Right lung (tissue), 5 donors: ENCODE measurements around the gene PFKL. TPM values are rescaled to one million over a fixed set of nuclear protein-coding genes. Genes with fewer than 3 reads are reported as not detected.
"Not testable (repeated sequence)": the region's sequence is repeated elsewhere in the genome, so short reads cannot be mapped to it uniquely, and the experiment has no call there.

Source experiments
- DNase-seq, 2 donors: peaks; one replicate each; pipeline ENCODE4 v3.0.0-alpha.2; 2013
- polyA plus RNA-seq, 5 donors: library from polyadenylated mRNA; unstranded; fragments of 120-200 nt; gene quantifications; one replicate each; pipeline versions ENCODE4 v1.2.1 to v1.2.3, GENCODE V29; 2013; ENCODE audit warnings: inconsistent platforms in 1 of 5, low replicate concordance in 1 of 5; ENCODE audit not compliant: insufficient read length in 5 of 5, insufficient read depth in 1 of 5

PFKL gene
- polyA plus RNA-seq, 5 donors = 65.3 to 121 (median 90.0) TPM

DNA sequence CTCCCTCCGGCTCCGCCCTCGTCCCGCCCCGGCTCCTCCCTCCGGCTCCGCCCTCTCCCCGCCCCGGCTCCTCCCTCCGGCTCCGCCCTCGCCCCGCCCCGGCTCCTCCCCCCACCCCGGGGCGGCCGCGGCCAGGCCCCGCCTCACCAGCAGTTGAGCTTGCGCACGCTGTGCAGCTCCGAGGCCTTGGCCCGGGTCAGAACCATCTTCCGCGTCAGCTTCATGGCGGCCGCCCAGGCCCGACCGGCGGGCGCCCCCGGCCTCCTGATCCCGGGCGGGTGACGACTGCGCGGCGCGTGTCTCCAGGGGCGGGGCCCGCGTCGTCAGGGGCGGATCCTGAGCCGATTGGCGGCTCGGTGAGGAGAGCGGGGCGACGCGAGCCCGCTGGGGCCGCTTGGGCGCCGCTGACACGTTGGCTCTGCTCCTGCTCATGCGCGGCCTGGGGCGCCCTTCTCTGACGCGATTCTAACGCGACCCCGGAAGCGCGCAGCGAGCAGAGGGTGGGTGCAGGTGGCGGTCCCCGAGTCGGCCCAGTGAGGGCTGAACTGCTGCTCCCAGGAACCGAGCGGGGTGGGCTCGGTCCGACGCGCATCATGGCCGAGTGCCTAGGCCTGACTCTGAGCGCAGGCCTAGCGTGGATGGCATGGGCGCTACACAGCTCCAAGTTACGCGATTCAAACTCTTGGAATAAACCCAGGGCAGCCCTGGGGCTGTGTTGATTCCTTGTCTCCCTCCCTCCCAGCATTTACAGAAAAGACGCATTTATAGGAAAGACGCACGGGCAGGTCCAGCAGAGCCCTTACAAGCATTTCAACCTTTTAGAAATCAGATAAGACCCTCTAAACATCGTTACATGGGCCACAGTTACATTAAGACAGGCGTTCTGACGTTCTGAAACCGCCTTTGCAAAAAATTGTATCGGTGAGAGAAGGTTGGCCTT is 39.4 kb downstream of the PFKL start, which contains the start of gene CFAP410:
CFAP410 (minus strand) TSS at position 420 of the 940 bp plus-strand sequence; CDS start at position 224, 196 bp downstream.
- DNase-seq = peak; percentile 95 to 96

DNA sequence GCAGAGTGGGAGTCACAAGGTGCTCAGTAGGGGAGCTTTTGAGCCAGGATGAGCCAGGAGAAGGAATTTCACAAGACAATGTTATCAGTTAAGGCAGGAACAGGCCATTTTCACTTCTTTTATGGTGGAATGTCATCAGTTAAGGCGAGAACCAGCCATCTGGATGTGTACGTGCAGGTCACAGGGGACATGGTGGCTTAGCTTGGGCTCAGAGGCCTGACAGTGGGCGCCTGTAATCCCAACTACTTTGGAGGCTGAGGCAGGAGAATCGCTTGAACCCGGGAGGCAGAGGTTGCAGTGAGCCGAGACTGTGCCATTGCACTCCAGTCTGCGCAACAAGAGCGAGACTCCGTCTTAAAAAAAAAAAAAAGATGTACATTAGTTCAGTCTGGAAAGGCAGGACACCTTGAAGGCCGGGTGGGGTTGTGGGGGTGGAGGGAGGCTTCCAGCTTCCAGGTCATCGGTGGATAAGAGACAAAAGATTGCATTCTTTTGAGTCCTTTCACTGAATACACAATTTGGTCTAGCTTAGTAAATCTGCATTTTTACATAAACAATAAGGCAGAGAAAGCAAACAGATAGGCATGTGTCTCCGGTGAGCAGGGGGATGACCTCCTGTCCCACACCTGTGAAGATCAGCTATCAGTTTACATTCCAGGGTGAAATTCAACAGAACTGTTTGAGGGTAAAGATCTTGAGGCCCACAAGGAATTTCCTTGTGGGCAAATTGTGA is 42.0 kb downstream of the PFKL start:
- DNase-seq = not testable (repeated sequence)

DNA sequence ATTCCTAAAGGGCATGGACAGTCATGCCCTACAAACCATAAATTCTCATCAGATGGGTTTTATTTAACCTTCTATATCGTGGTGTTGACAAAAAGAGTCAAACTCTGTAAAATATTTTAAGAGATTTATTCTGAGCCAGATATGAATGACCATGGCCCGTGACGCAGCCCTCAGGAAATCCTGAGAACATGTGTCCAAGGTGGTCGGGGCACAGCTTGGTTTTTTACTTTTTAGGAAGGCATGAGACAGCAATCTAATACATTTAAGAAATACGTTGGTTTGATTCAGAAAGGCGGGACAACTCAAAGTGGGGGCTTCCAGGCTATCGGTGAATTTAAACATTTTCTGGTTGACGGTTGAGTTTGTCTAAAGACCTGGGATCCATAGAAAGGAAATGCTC is 43.1 kb downstream of the PFKL start:
- DNase-seq = not testable (repeated sequence)

DNA sequence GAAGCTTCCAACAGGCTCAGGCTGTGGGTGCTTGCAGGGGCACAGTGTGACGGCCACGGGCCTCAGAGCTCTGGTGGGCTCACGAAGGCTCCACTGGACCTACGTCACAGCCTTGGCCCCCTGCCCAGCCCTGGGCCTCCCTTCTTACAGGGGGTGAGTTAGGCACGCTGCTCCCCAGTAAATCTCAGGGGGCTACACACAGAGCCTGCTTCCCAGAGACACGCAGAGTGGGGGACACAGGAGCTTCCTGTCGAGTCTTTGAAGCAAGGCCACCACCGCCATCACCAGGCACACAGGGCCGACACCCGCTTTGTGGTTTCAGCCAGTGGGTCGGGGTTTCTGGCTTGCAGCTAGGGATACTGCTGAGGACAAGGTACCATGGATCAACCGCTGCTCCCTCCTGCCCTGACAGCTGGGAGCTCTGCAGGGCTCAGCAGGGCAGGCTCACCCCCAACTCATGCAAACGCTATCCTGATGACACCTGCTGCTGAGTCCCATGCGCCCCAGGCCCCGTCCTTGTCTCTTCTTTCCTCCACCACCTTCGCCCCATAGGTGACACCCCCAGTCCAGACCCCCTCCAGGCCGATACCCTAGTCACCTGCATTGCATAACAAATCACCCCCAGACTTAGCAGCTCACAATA is 44.8 kb downstream of the PFKL start:
- no peak for DNase-seq

DNA sequence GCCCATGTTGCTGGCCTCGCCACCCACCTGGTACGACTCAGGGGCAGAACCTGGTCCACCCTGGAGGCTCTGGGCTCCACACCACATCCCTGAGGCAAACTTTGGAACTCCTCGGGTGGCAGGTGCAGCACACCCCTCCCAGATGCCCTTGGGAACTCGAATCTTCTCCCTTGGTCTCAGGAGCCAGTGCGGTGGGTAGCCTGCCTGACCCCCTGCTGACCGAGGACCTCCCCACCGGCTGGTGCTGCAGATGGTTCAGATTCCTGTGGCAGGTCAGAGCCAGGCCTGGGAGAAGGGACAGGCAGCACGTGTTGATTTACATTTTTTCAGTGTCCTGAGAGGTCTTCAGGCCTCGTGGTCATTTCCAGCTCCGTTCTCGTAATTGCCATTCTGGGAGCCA is 45.6 kb downstream of the PFKL start:
- no peak for DNase-seq

DNA sequence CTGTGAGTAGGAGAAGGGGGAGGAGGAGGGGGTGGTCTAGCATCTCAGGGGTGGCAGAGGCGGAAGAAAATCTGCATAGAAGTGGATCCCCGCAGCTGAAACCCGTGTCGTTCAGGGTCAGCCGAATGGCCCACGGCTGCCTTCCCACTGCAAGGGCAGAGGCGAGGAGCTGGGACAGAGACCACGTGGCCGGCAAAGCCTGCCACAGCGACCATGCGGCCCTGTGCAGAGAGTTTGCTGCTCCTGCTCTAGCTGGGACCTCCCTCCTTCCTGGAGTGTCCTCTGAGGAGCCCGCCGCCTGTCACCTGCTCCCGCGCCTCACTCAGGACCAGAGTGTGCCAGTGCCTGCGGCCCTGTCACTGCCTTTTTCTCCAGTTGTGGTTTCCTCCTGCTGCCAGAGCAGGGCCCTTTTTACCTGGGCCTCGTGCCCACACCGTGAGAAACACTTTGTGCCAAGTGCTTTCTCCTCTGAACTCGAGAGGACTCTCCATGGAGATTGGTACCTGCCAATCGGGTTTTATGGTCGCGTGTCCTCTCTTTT is 48.1 kb downstream of the PFKL start:
- peak in 1 of 2 donors; percentile 19 for DNase-seq

- DNase-seq = no peak
Measured at GRCh38 chr21:44348861-44349260, 49.0 kb downstream of the PFKL start.

DNA sequence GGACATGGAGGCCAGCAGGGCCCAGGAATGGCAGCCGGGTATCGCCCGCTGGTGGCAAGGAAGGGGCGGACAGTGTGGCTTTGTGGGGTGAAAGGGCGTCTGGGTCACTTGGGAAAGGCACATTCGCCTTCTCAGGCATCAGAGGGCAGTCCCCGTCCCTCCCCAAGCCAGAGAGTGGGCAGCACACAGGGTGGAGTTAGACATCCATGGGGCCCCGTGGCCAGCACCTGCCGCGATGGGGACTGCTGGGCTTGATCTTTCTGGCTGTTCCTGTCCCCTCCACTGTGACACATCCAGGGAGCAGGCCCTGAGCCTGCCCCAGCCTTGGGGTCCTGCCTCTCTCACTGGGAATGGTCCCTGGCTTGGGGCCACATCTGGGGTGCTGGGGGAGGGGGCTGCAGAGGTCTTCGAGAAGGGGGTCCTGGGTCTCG is 49.6 kb downstream of the PFKL start:
- DNase-seq = no peak

- no peak for DNase-seq
Measured at GRCh38 chr21:44349847-44350772, 50.3 kb downstream of the PFKL start.

DNA sequence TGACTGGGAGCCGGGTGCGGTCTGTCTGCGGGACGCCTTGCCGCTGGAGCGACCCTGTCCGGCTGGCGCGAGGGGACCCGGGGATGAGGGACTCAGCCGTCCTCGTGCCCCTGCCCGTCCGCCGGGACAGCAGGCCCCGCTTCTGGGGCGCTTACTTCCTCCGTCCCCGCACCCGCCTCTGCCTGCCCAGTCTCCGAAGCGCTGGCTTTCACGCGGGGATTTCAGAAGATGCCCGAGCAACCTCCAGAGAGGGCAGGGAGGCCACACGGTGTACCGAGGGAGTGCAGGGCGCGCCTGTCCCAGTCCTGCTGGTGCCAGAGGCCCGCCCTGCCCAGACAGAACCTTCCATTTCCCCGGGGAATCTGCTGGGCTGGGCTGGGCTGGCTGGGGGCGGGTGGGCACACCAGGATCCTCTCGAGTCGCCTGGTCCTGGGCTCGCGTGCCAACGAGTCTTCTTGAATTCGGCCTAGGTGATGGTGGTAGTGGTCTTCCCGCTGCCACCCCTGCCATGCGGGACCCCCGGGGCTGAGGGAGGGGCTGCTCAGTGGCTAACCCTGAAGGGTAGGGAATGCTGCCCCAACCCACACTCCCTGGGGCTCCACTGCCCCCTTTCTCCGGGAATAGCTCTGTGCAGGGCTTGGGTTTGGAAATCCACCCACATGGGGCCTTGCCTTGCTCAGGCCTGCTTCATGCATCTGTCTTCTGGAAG is 51.1 kb downstream of the PFKL start:
- no peak for DNase-seq

- DNase-seq = no peak
Measured at GRCh38 chr21:44351535-44352252, 51.8 kb downstream of the PFKL start.

DNA sequence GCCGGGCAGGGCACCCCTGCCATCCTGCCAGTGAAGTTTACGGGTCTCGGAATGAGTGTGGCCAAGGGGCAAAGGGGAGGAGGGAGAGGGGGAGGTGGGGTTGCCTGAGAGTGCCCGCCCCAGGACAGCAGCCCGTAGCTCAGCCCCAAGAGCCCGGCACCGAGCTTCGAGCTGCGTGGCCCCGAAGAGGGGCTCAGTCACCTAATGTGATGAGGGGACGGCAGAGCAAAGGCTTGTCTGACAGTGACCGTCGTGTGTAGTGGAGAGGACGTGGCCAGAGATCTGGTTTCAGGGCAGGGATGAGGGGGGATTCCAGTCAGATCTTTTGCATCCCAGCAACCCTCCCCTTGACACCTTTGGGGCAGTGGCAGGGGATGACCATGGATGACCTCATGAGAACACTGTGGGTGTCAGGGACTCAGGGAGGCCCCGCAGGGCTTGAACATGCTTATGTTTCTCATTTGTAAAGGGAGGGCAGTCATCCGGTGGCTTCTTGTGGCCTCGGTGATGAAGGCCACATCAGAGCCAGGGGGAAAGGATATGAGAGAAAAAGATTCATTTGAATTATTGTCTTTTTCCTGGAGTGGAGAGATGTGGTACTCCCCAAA is 52.5 kb downstream of the PFKL start:
- no peak for DNase-seq

DNA sequence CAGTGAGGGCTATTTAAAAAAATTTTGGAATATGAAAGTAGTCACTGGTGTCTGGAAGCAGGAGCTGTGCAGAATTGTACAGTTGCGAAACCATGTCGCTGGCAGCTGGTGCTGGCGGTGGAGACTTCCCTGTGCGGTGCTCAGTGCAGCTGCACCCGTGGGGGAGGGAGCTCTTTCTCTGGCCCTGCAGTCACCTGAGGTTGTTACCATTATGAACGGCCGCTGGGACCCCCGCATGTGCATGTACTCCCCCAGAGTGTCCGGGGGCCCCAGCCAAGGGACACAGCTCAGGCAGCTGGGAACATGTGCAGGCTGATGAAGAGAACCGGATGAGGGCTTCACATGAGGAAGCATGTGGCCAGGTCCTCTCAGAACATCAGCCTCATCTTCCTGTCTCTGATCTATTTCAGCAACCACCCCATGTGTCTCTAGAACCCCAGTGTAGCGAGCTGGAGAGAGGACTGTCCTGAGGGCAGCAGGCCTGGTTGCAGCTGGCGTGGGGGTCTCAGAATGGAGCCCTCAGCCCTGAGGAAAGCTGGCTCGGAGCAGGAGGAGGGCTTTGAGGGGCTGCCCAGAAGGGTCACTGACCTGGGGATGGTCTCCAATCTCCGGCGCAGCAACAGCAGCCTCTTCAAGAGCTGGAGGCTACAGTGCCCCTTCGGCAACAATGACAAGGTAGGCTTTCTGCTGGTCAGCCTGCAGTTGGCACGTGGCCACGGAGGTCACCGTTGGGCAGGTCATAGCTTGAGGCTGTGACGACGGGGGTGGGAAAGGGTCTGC is 53.5 kb downstream of the PFKL start, which contains the start of gene TRPM2:
TRPM2 (plus strand) TSS at position 431 of the 780 bp plus-strand sequence; CDS start at position 511, 80 bp downstream.
- DNase-seq = peak; percentile 31 to 51

GRCh38 chr21:44354001-44354405 is 54.1 kb downstream of the PFKL start:
- DNase-seq = no peak

DNA sequence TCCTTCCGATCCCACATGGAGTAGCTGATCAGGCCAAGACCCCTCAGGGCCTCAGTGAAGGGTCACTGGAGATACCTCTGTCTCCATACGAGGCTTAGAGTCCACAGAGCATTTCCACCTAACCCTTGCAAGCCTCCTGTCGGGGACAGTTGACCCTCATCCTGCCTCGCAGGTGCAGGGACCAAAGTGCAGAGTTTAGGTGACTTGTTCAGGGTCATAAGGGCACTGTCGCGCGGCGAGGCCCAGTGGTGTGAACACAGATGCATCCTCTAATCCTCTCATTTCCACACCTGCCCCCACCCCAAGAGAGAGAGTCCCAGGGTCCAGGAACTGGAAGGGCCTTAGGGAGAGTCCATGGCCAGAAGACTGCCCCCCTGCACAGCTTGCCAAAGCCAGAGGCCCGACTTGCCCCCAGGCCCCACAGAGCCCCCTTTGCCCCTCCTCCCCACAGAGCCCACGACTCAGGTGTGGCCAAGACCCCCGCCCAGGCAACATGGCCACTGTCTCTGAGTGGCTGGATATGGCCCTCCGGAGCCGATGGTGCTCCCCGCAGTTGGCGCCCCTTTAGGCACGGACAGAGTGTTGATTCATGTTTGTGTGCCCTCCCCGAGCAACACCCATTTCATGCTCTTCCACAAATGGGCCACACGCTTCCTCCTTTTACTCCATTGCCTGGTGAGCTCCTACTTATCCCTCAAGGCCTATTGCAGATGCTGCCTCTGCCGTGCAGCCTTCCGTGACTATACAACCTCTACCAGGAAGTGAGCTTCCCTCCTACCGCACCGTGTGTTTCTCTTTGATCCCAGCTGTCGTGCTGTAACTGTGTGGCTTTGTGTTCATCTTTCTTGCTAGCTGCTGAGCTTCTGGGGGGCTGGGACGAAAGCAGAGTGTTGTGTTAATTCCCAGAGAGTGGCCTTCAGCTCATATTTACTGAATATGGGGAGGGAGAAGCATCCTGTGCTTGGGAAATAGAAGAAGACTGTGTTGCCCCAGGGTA is 55.2 kb downstream of the PFKL start:
- DNase-seq = no peak

DNA sequence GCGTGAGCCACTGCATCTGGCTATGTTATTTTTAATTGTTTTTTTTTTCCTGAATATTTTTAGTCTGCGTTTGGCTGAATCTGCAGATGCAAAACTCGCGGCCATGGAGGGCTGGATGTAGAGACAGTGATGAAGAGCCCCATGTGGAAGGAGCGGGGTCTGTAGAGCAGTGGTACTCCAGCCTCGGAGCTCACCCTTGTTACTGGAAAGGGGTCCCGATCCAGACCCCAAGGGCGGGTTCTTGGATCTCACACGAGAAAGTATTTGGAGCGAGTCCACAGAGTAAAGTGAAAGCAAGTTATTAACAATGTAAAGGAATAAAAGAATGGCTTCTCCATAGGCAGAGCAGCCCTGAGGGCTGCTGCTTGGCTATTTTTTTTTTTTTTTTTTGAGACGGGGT is 56.3 kb downstream of the PFKL start:
- DNase-seq = no peak

DNA sequence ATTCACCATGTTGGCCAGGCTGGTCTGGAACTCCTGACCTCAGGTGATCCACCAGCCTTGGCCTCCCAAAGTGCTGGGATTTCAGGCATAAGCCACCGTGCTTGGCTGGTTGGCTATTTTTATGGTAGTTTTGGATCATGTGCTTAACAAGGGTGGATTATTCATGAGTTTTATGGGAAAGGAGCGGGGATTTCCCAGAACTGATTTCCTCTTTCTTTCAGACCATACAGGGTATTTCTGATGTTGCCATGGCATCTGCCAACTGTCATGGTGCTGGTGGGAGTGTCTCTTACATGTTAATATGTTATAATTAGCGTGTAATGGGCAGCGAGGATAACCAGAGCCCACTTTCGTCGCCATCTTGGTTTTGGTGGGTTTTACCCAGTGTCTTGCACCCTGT is 56.8 kb downstream of the PFKL start:
- no peak for DNase-seq
